Naive thymus-derived CD8-positive, alpha-beta T cell (primary cell): ENCODE data around the gene UBAP1L. TPM values are rescaled to one million over a fixed set of nuclear protein-coding genes. Genes with fewer than 3 reads are reported as not detected.
A peak's percentile ranks its signal among the peaks of the same experiment; 100 is the strongest.
"Not testable (repeated sequence)": the region's sequence is repeated elsewhere in the genome, so short reads cannot be mapped to it uniquely, and the experiment has no call there.

Experiments
- ATAC-seq, 2 donors: fragments of 150-1000 bp; cut with Tn5 transposase in 1 of 2; sonication (Bioruptor Pico), chemical (Tn5 transposase) in 1 of 2; 1 replicate in 1 of 2; 2 replicates in 1 of 2; pipeline ENCODE4 v1.10.0; 2021; ENCODE audit warnings: mild to moderate bottlenecking in 2 of 2, moderate library complexity in 2 of 2
- POLR2A ChIA-PET: fragments of 350-600 bp; sonication (Branson Sonifier 250); formaldehyde crosslinking; loops from one replicate; lab custom pipeline; 2021; ENCODE audit warnings: antibody characterized with exemption; lab: Charles Lee
- DNase-seq, 10 donors: peaks; one replicate each; pipeline versions ENCODE4 v3.0.0 to v3.0.0-alpha.2; 2020 to 2022
- H3K27ac Mint-ChIP-seq, 10 donors: one replicate each; pipeline ENCODE4 v1.8.0; 2020 to 2022; ENCODE audit warnings: mild to moderate bottlenecking in 10 of 10, mixed read lengths in 10 of 10, moderate library complexity in 4 of 10, inconsistent platforms in 1 of 10
- H3K27me3 Mint-ChIP-seq, 5 donors: one replicate each; pipeline ENCODE4 v1.8.0; 2021 to 2022; ENCODE audit warnings: mixed read lengths in 5 of 5
- H3K36me3 Mint-ChIP-seq, 3 donors: one replicate each; pipeline ENCODE4 v1.8.0; 2020 to 2022; ENCODE audit warnings: mixed read lengths in 3 of 3, mild to moderate bottlenecking in 2 of 3, inconsistent platforms in 1 of 3
- H3K4me1 Mint-ChIP-seq, 4 donors: one replicate each; pipeline ENCODE4 v1.8.0; 2021 to 2022; ENCODE audit warnings: mixed read lengths in 4 of 4
- H3K4me3 Mint-ChIP-seq, 10 donors: one replicate each; pipeline ENCODE4 v1.8.0; 2020 to 2022; ENCODE audit warnings: mild to moderate bottlenecking in 10 of 10, mixed read lengths in 10 of 10, moderate library complexity in 6 of 10, inconsistent platforms in 1 of 10
- H3K9me3 Mint-ChIP-seq, 9 donors: one replicate each; pipeline ENCODE4 v1.8.0; 2020 to 2022; ENCODE audit warnings: mixed read lengths in 9 of 9, mild to moderate bottlenecking in 3 of 9, inconsistent platforms in 1 of 9, moderate library complexity in 1 of 9
- polyA plus RNA-seq, 3 donors: library from polyadenylated mRNA; unstranded; fragments of 300-500 nt; fragmentation: Illumina TruSeq; gene quantifications; one replicate each; pipeline ENCODE4 v1.2.3, GENCODE V29; 2021
- total RNA-seq, 8 experiments: library from RNA in 2 of 8; stranded (reverse) in 2 of 8; gene quantifications; one replicate each; pipeline ENCODE4 v1.2.3 and lab custom pipeline; 2021 to 2026

Gene UBAP1L
- total and polyA plus RNA-seq, 5 experiments from 2014 or later: 0.20 to 16.6 (median 14.2) TPM; not detected in 2

GRCh38 chr15:65079580-65079979 lies 35.4 kb downstream of the UBAP1L start:
- Mint-ChIP-seq H3K4me3 (no peak overlapping the region), H3K36me3 (peaks cover 0 to 5% (median 0%) of the 10 kb centered on the region in 3 donors), H3K27me3 (peaks cover 22 to 52% (median 29%) of the 10 kb centered on the region in 5 donors), H3K9me3 (no peaks in the 10 kb centered on the region), H3K27ac (no peak overlapping the region), H3K4me1 (peaks cover 18 to 23% (median 22%) of the 10 kb centered on the region in 4 donors)
- POLR2A ChIA-PET: no interaction called here
- DNase-seq: no peak
- ATAC-seq: no peak

- H3K4me1 Mint-ChIP-seq: peaks cover 18 to 23% (median 21%) of the 10 kb centered on the region in 4 donors
- H3K4me3 Mint-ChIP-seq: peak overlapping the region in 8 of 10 donors; percentile 4 to 73 (median 44)
- peak in 8 of 10 donors; percentile 10 to 53 (median 41) for DNase-seq
- H3K9me3 Mint-ChIP-seq: no peaks in the 10 kb centered on the region
- peaks cover 21 to 50% (median 29%) of the 10 kb centered on the region in 5 donors for H3K27me3 Mint-ChIP-seq
- H3K27ac Mint-ChIP-seq: peak overlapping the region in 1 of 10 donors; percentile 12
- POLR2A ChIA-PET: interaction anchor here (1.0 kb wide), 1 partner anchor 9 kb away, joined by 3 read pairs; no protein-coding TSS in a partner anchor
- peaks cover 0 to 5% (median 0%) of the 10 kb centered on the region in 3 donors for H3K36me3 Mint-ChIP-seq
- ATAC-seq: peak; percentile 58 to 70
Measured at GRCh38 chr15:65077981-65078352, 37.0 kb downstream of the UBAP1L start.

- Mint-ChIP-seq H3K36me3 (peaks cover 0 to 5% (median 0%) of the 10 kb centered on the region in 3 donors), H3K27ac (peak overlapping the region in 1 of 10 donors; percentile 12), H3K27me3 (peaks cover 16 to 45% (median 24%) of the 10 kb centered on the region in 5 donors), H3K9me3 (no peaks in the 10 kb centered on the region), H3K4me1 (peaks cover 13 to 17% (median 16%) of the 10 kb centered on the region in 4 donors), H3K4me3 (peak overlapping the region in 7 of 10 donors; percentile 34 to 73 (median 47))
- no peak for DNase-seq
- no peak for ATAC-seq
- POLR2A ChIA-PET: no interaction called here
Measured at GRCh38 chr15:65077291-65077980, 37.6 kb downstream of the UBAP1L start.

GRCh38 chr15:65076486-65077290 lies 38.3 kb downstream of the UBAP1L start, which contains the start of gene KBTBD13:
Gene KBTBD13, plus strand, starts transcription at chr15:65076746. Its CDS starts 70 bp downstream, at chr15:65076816.
- Mint-ChIP-seq H3K4me3 (peak within 1 kb of the TSS in 3 of 10 donors; percentile 50 to 73 (median 52)), H3K36me3 (peaks cover 0 to 5% (median 0%) of the 10 kb centered on the region in 3 donors), H3K9me3 (no peaks in the 10 kb centered on the region), H3K4me1 (peaks cover 7 to 11% (median 10%) of the 10 kb centered on the region in 4 donors), H3K27me3 (peaks cover 14 to 43% (median 20%) of the 10 kb centered on the region in 5 donors), H3K27ac (no peak within 1 kb of the TSS)
- POLR2A ChIA-PET: no interaction called here
- ATAC-seq: no peak
- no peak for DNase-seq

GRCh38 chr15:65075607-65076395 lies 39.2 kb downstream of the UBAP1L start:
- H3K9me3 Mint-ChIP-seq, ATAC-seq, POLR2A ChIA-PET, H3K36me3 Mint-ChIP-seq, DNase-seq, H3K4me3 Mint-ChIP-seq, H3K4me1 Mint-ChIP-seq, H3K27ac Mint-ChIP-seq: not testable (repeated sequence)
- H3K27me3 Mint-ChIP-seq: peaks cover 14 to 35% (median 20%) of the 10 kb centered on the region in 5 donors

- POLR2A ChIA-PET, H3K9me3 Mint-ChIP-seq, H3K4me1 Mint-ChIP-seq, DNase-seq, ATAC-seq, H3K27ac Mint-ChIP-seq, H3K4me3 Mint-ChIP-seq, H3K36me3 Mint-ChIP-seq: not testable (repeated sequence)
- H3K27me3 Mint-ChIP-seq: peaks cover 14 to 32% (median 20%) of the 10 kb centered on the region in 5 donors
Measured at GRCh38 chr15:65074946-65075345, 40.1 kb downstream of the UBAP1L start.

- H3K27me3 Mint-ChIP-seq: peaks cover 10 to 24% (median 15%) of the 10 kb centered on the region in 5 donors
- DNase-seq: peak in 1 of 10 donors; percentile 50
- H3K4me3 Mint-ChIP-seq: no peak overlapping the region
- peaks cover 6 to 8% (median 7%) of the 10 kb centered on the region in 4 donors for H3K4me1 Mint-ChIP-seq
- no peak for ATAC-seq
- H3K9me3 Mint-ChIP-seq: no peaks in the 10 kb centered on the region
- no peak overlapping the region for H3K27ac Mint-ChIP-seq
- H3K36me3 Mint-ChIP-seq: no peaks in the 10 kb centered on the region
- POLR2A ChIA-PET: interaction anchor here (0.6 kb wide), 1 partner anchor 36 kb away, joined by 3 read pairs; no protein-coding TSS in a partner anchor
Measured at GRCh38 chr15:65072617-65073016, 42.4 kb downstream of the UBAP1L start.

- H3K9me3 Mint-ChIP-seq: no peaks in the 10 kb centered on the region
- no peak overlapping the region for H3K27ac Mint-ChIP-seq
- POLR2A ChIA-PET: no interaction called here
- H3K27me3 Mint-ChIP-seq: peaks cover 12 to 27% (median 18%) of the 10 kb centered on the region in 5 donors
- H3K4me1 Mint-ChIP-seq: peaks cover 10 to 11% (median 10%) of the 10 kb centered on the region in 4 donors
- DNase-seq (peak in 1 of 10 donors; percentile 14), ATAC-seq (no peak)
- H3K4me3 Mint-ChIP-seq: no peak overlapping the region
- no peaks in the 10 kb centered on the region for H3K36me3 Mint-ChIP-seq
Measured at GRCh38 chr15:65072027-65072426, 43.0 kb downstream of the UBAP1L start.

GRCh38 chr15:65071381-65071811 lies 43.6 kb downstream of the UBAP1L start:
- POLR2A ChIA-PET: no interaction called here
- Mint-ChIP-seq H3K9me3 (no peaks in the 10 kb centered on the region), H3K4me1 (peaks cover 8 to 12% (median 10%) of the 10 kb centered on the region in 4 donors), H3K27ac (no peak overlapping the region), H3K36me3 (no peaks in the 10 kb centered on the region), H3K27me3 (peaks cover 11 to 30% (median 20%) of the 10 kb centered on the region in 5 donors), H3K4me3 (no peak overlapping the region)
- ATAC-seq (no peak), DNase-seq (peak in 1 of 10 donors; percentile 32)

GRCh38 chr15:65069779-65070546 lies 45.0 kb downstream of the UBAP1L start:
- POLR2A ChIA-PET: no interaction called here
- no peak overlapping the region for H3K27ac Mint-ChIP-seq
- DNase-seq (no peak), ATAC-seq (no peak)
- H3K27me3 Mint-ChIP-seq: peaks cover 13 to 38% (median 27%) of the 10 kb centered on the region in 5 donors
- no peak overlapping the region for H3K4me3 Mint-ChIP-seq
- no peaks in the 10 kb centered on the region for H3K36me3 Mint-ChIP-seq
- H3K4me1 Mint-ChIP-seq: peaks cover 5 to 18% (median 11%) of the 10 kb centered on the region in 4 donors
- no peaks in the 10 kb centered on the region for H3K9me3 Mint-ChIP-seq

GRCh38 chr15:65069179-65069578 lies 45.8 kb downstream of the UBAP1L start:
- peaks cover 5 to 18% (median 11%) of the 10 kb centered on the region in 4 donors for H3K4me1 Mint-ChIP-seq
- no peak overlapping the region for H3K4me3 Mint-ChIP-seq
- H3K9me3 Mint-ChIP-seq: no peaks in the 10 kb centered on the region
- peaks cover 13 to 41% (median 27%) of the 10 kb centered on the region in 5 donors for H3K27me3 Mint-ChIP-seq
- no peaks in the 10 kb centered on the region for H3K36me3 Mint-ChIP-seq
- no peak for ATAC-seq
- POLR2A ChIA-PET: no interaction called here
- H3K27ac Mint-ChIP-seq: no peak overlapping the region
- no peak for DNase-seq
